Measurements from ENCODE around the gene TDRD7.

TDRD7 gene

DNA sequence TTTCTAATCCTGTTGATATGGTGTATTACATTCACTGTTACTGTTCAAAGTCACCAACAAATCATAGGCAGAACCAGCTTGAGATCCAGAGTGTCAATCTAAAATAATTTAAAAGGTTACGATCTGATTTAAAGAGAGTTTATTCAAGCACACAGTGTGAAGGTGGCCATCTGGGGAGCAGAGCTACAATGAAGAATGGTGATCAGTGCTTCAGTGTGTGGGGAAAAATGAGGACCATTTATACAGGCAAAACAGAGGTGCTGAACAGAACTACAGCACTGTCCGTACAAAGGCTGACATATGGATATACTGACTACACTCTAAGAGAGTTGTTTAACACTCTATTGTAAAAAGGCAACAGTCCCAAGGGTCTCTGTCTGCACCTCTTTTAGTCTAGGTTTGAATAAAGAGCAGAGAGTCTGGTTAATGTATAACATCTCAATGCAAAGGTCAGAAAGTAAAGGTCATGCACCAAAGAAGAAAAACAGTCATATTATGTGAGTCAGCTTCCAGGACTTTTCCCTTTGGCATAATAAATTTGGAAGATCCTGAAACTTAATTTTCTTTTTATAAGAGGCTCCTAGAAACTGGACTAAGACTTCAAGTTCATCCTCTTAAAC is 29.7 kb upstream of the TDRD7 start:
- peak overlapping the region; percentile 68 for H3K27ac ChIP-seq
- no peak for TF ChIP-seq CTCF (IDR thresholded peaks at IDR 0.05)
- no peak for TF ChIP-seq ZFX (IDR thresholded peaks at IDR 0.05; ENCODE audit: borderline replicate concordance)

- no peak overlapping the region for H3K27ac ChIP-seq
- no peak for TF ChIP-seq CTCF (IDR thresholded peaks at IDR 0.05)
- no peak for TF ChIP-seq ZFX (IDR thresholded peaks at IDR 0.05; ENCODE audit: borderline replicate concordance)
These were observed 27.3 kb upstream of the TDRD7 start for GRCh38 chr9:97384406-97385262.

GRCh38 chr9:97385626-97386264 is 26.2 kb upstream of the TDRD7 start:
- no peak overlapping the region for H3K27ac ChIP-seq
- TF ChIP-seq ZFX (IDR thresholded peaks at IDR 0.05; ENCODE audit: borderline replicate concordance) = no peak
- no peak for TF ChIP-seq CTCF (IDR thresholded peaks at IDR 0.05)

DNA sequence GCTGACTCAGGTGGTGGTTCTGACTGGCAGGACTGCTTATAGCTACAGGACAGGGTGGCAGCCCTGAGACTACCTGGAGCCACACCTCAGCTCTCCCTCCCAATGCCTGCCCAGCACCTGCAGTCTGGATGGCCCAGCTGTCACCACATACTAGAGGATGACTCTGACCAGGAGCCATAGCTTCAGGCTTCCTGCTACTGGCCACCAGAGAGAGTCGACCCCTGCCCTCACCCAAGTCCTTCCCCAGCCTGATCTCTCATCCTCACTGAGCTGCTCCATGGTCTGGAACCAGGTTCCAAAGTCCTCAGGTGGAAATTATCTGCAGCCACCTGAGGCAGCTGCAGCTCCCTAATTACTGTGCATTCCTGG is 25.6 kb upstream of the TDRD7 start:
- TF ChIP-seq ZFX (IDR thresholded peaks at IDR 0.05; ENCODE audit: borderline replicate concordance) (no peak), CTCF (IDR thresholded peaks at IDR 0.05) (no peak)
- no peak overlapping the region for H3K27ac ChIP-seq

DNA sequence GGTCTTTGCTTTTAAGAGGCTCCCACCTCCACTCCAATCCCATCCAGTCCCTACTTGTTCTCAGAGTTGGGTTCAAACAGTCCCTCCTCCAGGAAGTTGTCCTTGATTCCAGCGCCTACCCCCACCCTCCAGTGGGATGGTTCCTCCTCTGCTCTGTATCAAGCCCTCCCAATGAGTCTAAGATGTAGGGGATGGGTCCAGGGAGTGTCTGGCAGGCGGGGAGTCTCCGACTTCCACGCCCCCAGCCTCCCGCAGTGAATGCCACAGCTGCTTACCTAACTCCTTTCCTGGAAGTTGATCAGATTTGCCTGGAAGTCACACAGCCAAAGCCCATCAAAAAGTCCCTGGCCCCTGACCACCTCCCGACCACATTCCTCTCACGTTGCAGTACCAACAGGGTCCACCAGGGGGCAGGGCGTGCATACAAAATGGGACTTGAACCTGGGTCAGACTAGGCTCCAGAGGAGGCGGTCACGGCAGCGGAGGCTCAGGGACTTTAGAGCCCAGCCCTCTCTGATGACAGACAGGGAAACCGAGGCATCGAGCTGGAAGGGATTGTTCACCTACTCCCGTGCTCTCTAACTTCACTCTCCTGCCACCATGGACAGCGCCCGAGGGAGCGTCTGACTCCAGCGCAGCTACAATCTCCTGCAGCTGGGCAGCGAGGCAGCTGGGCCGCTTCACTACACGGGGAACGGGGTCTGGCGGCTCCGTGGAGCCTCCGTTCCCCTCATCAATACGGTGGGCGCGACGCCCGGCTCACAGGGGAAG is 25.0 kb upstream of the TDRD7 start:
- no peak overlapping the region for H3K27ac ChIP-seq
- TF ChIP-seq CTCF (IDR thresholded peaks at IDR 0.05) (peak; percentile 96), ZFX (IDR thresholded peaks at IDR 0.05; ENCODE audit: borderline replicate concordance) (no peak)

DNA sequence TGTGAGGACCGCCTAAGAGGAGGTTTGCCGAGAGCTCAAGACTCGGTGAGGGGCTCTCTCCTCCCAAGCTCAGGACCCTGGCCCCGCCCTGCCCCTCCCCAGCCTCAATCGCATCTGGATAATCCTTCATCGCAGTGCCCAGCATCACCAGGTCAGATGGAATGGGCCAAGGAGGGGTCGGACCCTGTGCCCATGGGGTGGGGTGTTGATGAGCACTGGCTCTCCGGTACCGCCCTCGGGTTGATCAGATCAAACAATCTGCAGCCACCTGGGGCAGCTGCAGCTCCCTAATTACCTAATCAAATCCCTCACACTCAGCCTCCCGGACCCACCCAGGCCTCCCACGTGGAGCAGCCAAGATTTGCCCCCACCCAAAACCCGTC is 24.4 kb upstream of the TDRD7 start:
- TF ChIP-seq ZFX (IDR thresholded peaks at IDR 0.05; ENCODE audit: borderline replicate concordance) (no peak), CTCF (IDR thresholded peaks at IDR 0.05) (no peak)
- no peak overlapping the region for H3K27ac ChIP-seq

All from 22Rv1 (cell line).